Activated B cell treated with CpG ODN at 0.5 μM for 24 hours (primary cell): Measurements from ENCODE around the gene GNB1L. TPM values are rescaled to one million over a fixed set of nuclear protein-coding genes. Genes with fewer than 3 reads are reported as not detected.

Source experiments
- ATAC-seq: fragments of 200-7000 bp; cut with Tn5 transposase; one replicate; pipeline ENCODE4 v1.10.0; 2021; ENCODE audit warnings: low read depth, mild to moderate bottlenecking, moderate library complexity
- CTCF ChIA-PET: fragments of 350-600 bp; sonication (Branson Sonifier 250); formaldehyde crosslinking; loops from one replicate; lab custom pipeline; 2021; ENCODE audit warnings: antibody characterized with exemption; lab: Charles Lee
- POLR2A ChIA-PET: fragments of 350-600 bp; sonication (Branson Sonifier 250); formaldehyde crosslinking; loops from one replicate; lab custom pipeline; 2021; ENCODE audit warnings: antibody characterized with exemption; lab: Charles Lee
- DNase-seq: peaks from one replicate; pipeline ENCODE4 v3.0.0; 2022
- H3K27ac Mint-ChIP-seq: one replicate; pipeline ENCODE4 v1.8.0; 2020; ENCODE audit warnings: mixed read lengths
- H3K27me3 Mint-ChIP-seq: one replicate; pipeline ENCODE4 v1.8.0; 2021; ENCODE audit warnings: mixed read lengths
- H3K36me3 Mint-ChIP-seq: one replicate; pipeline ENCODE4 v1.8.0; 2021; ENCODE audit warnings: low read depth, mixed read lengths
- H3K4me1 Mint-ChIP-seq: one replicate; pipeline ENCODE4 v1.8.0; 2021; ENCODE audit warnings: mixed read lengths
- H3K4me3 Mint-ChIP-seq: one replicate; pipeline ENCODE4 v1.8.0; 2020; ENCODE audit warnings: mild to moderate bottlenecking, mixed read lengths
- H3K9me3 Mint-ChIP-seq: one replicate; pipeline ENCODE4 v1.8.0; 2020; ENCODE audit warnings: mixed read lengths
- CTCF ChIP-seq: fragments of 200-600 bp; IDR thresholded peaks from one replicate; pipeline ENCODE4 v1.8.0; 2022; ENCODE audit warnings: antibody characterized with exemption, mild to moderate bottlenecking
- intact Hi-C: fragments of 100-400 bp; cut with micrococcal nuclease; formaldehyde crosslinking; loops from one replicate; pipeline ENCODE4 v1.15.1; 2024
- total RNA-seq: library from RNA; stranded (reverse); gene quantifications from 2 replicates; pipeline ENCODE4 v1.2.3, GENCODE V29; 2022

Gene GNB1L
- total RNA-seq, 1 donor from 2014 or later, result 6.3 TPM

- Mint-ChIP-seq H3K27ac (no peak overlapping the region), H3K4me3 (no peak overlapping the region), H3K36me3 (peaks cover 7% of the 10 kb centered on the region), H3K4me1 (no peaks in the 10 kb centered on the region), H3K27me3 (no peaks in the 10 kb centered on the region), H3K9me3 (no peaks in the 10 kb centered on the region)
- TF ChIP-seq CTCF, result no peak
- CTCF ChIA-PET, result no interaction called here
- POLR2A ChIA-PET, result no interaction called here
- intact Hi-C loops, result no loop called here
- ATAC-seq (no peak), DNase-seq (no peak)
Observed at GRCh38 chr22:19818324-19819207, 36.1 kb downstream of the GNB1L start.

- H3K9me3 Mint-ChIP-seq, result no peaks in the 10 kb centered on the region
- POLR2A ChIA-PET, result no interaction called here
- no peak overlapping the region for H3K4me3 Mint-ChIP-seq
Observed at GRCh38 chr22:19816372-19817119, 38.1 kb downstream of the GNB1L start.

GRCh38 chr22:19815823-19816290 lies 38.8 kb downstream of the GNB1L start:
- Mint-ChIP-seq H3K9me3 (no peaks in the 10 kb centered on the region), H3K27me3 (no peaks in the 10 kb centered on the region), H3K4me3 (no peak overlapping the region), H3K36me3 (peaks cover 7% of the 10 kb centered on the region), H3K27ac (no peak overlapping the region), H3K4me1 (no peaks in the 10 kb centered on the region)
- no peak for TF ChIP-seq CTCF
- ChIA-PET CTCF (no interaction called here), POLR2A (no interaction called here)
- no peak for DNase-seq
- intact Hi-C loops, result no loop called here
- no peak for ATAC-seq

More at GRCh38 chr22:19816372-19817119, 38.1 kb downstream of the GNB1L start:
- Mint-ChIP-seq H3K4me1 (no peaks in the 10 kb centered on the region), H3K27ac (no peak overlapping the region), H3K36me3 (peaks cover 9% of the 10 kb centered on the region), H3K27me3 (no peaks in the 10 kb centered on the region)
- no peak for TF ChIP-seq CTCF
- CTCF ChIA-PET, result interaction anchor here (0.8 kb wide), 1 partner anchor 86 kb away, joined by 3 read pairs; no protein-coding TSS in a partner anchor
- DNase-seq, result no peak
- no peak for ATAC-seq
- intact Hi-C loops, result no loop called here

- ATAC-seq (no peak), DNase-seq (no peak)
- CTCF ChIA-PET, result no interaction called here
Observed at GRCh38 chr22:19815093-19815822, 39.4 kb downstream of the GNB1L start.

More at GRCh38 chr22:19815093-19815822, 39.4 kb downstream of the GNB1L start:
- TF ChIP-seq CTCF, result no peak
- intact Hi-C loops, result no loop called here
- Mint-ChIP-seq H3K27me3 (no peaks in the 10 kb centered on the region), H3K4me3 (no peak overlapping the region), H3K9me3 (no peaks in the 10 kb centered on the region), H3K36me3 (peaks cover 7% of the 10 kb centered on the region), H3K27ac (no peak overlapping the region), H3K4me1 (no peaks in the 10 kb centered on the region)
- POLR2A ChIA-PET, result no interaction called here
